ENCODE results near the gene CACTIN.
"Not testable (repeated sequence)": the region's sequence is repeated elsewhere in the genome, so short reads cannot be mapped to it uniquely, and the experiment has no call there.

The CACTIN gene

DNA sequence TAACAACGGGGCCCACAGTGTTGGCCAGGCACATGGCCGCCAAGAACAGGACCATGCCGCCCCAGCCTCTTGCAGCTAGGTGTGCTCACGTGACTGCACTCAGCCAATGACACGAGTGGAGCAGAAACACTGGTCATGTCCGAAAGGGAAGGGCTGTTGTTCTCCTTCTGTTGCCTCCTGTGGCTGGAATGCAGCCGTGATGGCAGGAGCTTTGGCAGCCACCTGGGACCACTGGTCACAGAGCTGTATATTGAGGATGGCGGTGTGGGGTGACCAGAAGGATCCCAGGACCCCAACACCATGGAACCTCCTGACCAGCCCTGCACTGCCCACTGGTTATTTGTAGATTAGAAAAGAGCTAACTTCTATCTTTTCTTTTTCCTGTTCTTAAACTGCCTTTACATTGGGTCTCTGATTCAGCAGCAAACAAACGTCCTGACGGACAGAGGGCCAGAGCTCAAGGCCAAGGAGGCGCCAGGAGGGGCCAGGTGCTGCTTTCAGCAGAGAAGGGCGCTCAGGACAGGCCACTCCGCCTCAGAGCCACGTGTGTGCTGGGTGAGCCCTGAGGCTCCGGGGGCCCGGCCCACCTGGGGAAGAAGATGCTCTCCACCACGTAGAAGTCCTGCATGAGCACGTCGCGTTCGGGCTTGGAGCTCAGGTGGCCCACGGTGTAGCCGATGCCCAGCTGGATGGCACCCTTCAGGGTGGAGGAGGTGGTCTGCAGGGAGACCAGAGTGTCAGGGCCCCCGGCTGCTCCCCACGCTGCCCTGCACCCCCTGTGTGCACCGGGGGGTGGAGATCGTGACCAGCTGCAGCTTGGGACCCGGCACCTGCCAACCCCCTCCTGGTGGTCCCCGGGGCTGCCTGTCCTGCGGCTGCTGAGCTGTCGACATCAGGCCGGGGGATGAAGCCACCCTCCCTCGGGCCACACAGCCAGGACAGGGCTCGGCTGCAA lies 35.0 kb upstream of the CACTIN start:
- no peak for DNase-seq

DNA sequence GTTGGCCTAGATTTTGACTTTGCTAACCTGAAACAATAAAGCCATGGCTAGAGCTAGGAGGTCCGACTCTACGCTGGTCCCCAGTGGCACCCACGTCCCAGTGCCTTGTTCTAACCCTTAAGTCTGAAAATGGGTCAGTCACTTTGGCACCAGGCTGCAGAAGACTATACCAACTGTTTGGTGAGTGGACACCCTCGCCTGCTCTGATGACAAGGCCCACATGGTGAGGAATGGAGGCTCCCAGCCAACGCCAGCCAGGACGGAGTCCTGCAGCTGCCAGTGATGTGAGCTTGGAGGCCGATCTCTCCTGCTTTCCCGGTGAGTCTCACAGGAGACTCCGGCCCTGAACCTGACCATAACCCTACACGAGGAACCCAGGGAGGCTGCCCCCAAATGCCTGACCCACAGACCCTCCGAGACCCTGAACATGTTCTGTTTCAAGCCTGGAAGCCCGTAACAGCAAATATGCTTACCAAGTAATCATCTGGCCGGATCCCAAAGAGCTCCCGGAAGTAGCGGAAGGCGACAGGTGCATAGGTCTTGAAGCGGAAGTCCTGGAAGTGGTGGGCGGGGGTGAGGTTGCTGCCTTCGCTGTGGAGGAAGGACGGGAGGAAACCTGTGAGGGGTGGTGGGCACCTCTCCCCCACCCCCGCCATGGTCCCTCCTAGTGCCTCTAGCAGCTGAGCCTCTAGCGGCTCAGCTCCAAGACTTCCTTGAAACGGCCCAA lies 34.1 kb upstream of the CACTIN start:
- DNase-seq: no peak

DNA sequence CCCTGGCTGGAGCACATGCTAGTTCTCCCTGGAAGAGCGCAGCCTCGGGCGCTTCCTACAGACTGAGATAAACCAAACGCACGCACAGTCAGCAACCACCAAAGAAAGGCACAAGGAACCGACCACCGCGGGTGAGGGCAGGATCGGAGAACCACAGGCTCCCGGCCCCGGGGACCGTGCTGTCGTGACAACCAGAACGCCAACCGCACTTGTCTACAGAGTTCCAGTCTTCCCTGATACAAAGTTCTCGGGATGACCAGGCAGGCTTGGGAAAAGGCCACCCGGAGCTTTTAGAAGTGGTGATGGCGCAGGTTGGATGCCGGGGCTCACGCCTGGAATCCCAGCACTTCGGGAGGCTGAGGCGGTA lies 33.1 kb upstream of the CACTIN start:
- DNase-seq: no peak

DNA sequence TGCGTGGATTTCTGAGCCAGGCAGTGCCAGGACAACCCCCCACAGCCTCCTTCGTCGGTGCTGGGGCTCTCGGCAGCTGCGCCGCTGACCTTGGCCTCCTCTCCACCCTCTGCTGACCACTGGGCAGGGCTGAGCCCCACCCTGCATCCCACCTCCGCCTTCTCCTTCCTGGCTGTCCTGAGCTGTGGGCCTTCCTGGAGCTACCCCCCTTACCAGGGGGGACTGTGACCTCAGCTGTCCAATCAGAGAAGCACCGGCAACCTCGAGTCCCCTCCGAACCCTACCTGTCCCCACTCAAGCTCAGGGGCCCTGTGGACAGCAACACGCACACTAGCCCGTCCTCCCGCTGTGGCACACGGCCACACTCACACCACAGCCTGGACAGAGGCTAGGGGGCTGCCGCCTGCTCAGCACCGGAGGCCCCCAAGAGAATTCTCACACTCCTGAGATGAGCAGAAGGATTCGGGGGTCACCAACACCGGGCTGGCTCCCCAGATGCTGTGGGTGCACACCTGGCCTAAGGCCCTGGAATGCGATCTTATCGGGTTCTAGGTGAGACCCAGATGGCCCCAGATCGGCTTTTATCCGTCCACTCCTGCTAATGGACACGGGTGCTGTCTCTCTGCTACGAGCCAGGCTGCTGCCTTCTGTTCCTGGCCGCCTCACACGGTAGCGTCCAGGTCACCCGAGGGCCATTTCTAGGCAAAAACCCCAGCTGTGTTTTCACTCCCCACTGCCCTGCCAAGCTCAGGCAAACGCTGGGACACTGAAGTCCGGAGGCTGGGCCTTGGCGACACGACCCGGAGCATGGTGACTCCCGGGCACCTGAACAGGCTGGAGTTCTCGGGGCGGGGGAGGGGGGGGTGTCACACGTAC lies 32.5 kb upstream of the CACTIN start:
- no peak for DNase-seq

DNA sequence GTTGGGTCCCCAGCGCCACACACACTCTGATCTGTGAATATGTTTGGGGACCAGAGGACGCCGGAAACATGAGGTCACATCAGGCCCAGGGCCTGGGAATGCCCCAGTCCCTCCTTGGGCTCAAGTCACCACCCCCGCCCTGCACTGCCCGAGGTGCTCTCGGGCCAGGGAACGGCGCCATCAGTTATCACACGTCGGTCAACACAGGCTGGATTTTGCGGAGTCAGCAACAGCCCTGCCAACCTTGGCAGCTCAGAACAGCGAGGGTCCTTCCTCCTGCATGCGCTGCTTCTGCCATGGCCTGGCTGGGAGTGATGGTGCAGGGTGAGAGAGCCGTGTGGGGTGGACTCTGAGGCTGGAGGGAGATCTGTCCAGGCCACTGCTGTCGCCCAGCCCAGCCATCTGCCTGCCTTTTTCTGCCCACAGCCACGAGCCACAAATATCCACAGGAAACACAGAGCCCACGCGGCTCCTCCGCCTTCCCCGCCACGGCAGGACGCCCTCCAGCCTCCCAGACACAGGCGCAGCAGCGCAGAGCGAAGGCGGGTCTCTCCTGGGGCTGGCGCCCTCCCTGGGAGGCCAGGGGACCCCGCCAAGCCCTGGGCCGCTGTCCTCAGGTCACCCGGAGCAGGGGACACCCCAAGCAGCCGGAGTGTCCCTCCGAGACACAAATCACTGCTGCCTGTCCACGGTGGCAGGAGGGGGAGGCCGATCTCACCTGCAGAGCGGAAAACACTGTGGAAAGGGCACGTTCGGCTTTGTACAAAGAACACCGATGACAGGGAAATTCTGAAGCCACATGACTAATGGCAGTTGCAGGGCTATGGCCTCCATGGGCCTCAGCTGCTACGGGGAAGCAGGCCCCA lies 31.6 kb upstream of the CACTIN start:
- DNase-seq: no peak

DNA sequence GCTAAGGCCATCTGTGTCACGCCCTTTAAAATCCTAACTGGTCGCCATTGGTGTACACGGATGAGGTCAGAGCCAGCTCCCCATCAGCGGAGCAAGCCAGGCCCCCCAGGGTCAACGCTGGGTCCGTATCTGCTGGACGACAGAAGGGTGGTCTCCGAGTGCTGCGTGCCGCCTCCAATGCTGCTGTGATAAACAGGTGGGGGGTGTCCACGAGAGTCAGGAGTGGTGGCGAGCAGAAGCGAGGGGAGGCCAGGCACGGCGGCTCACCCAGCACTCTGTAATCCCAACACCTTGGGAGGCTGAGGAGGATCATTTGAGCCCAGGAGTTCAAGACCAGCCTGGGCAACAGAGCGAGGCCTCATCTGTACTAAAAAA lies 30.8 kb upstream of the CACTIN start:
- DNase-seq: no peak

DNA sequence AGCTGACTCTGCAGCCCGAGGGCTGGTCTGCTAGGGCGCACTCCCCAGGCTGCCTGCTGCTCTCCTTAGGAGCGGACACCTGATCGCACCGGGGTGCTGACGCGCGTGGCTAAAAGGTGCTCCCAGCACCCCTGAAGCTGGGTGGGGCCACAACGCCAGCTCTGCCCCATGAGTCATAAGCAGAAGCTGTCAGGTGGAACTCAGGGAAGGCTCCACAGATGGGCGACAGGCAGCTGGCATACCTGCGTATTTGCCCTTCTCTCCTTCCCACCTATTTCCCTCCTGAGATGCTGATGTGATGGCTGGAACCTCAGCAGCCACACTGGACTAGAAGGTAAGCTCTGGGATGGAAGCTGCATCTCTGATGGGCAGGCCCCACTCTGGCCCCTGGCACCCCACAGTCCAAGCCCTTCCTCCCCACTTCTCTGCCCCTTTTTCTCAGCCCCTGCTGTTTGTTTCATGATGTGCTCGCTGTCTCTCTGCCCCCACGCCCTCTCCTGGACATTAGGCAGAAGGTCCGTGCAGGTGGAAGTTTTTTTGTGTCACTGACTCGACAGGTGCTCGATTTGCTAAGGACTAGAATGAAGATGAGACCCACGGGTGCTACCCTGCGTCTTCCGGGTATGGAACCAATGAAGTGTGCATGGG lies 30.3 kb upstream of the CACTIN start:
- DNase-seq: no peak

DNA sequence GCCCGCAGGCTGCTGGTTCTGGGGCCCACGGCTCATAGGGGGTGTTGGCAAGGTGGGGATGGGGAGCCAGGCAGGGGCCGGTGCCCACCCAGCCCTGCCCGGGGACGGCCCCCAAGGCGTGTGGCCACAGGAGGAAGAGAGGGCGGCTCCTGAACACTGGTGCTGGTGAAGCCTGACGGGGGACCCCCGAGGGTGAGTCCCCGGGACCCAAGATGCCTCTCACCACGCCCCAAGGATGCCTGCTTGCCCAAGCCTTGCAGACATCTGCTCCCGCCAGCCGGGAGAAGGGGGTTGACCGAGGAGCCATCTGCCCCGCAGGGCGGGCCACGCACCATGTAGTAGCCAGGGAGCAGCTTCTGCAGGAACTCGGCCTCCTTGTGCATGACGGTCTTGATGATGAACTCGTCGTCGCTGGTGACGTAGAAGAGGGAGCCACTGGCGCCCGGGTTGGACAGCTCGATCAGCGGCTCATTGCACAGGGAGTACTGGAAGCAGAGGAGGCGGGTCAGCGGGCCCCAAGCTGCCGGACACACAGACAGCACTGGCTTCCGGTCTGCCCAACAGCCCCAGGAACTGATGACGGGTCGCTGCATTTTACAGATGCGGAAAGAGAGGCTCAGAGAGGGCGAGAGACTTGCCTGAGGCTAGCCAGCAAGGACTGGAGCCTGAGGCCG lies 29.6 kb upstream of the CACTIN start:
- peak; percentile 29 for DNase-seq

DNA sequence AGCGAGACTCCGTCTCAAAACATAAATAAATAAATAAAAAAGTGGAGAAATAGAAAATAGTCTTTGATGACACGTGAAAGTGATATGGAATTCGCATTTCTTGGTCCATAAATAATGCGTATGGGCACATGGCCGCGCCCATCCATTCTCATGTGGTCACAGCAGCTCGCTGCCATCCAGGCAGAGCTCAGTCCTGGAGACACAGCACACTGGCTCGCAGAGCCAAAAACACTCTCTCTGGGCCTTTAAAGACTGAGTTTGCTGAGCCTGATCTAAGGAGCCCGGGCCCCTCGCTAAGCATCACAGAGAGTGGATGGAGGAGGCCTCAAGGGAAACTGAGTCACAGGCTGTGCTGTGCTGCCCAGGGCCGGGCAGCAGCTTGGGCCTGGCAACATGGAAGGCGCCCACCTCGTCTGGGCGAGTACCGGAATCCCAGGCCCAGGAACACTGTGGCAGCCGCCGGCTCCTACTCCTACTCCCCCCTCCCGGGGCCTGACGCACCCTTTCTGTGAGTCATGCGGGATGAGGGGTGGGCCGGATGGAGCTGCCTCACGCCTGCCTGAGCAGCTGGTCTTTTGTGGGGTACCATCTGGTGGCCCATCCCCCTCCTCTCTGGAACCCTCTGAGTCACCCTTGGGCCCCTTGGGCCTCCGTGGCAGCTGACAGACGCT lies 28.9 kb upstream of the CACTIN start:
- peak; percentile 62 for DNase-seq

DNA sequence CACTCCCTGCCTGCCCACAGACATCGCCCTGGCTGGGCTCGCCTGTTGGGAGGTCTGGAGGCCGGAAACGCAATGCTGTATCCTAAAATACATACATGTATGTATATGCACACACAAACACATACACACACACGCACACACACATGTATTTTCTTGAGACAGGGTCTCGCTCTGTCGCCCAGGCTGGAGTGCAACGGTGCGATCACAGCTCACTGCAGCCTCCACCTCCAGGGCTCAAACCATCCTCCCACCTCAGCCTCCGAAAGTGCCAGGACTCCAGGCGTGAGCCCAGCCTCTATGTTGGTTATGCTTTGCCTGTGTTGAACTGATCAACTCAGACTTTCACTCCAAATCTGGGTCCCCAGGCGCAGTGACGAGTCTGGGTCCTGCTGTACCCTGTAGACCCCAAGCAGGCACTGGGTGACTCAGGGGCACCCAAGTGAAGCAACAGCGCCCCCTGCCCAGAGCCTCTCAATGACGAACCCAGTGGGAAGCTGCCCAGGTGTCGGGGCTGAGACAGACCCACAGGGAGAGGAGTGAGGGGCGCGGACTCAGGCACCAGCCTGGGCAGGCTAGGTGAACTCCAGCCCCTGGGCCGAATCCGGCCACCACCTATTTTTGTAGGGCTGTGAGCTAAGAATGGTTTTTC lies 27.4 kb upstream of the CACTIN start:
- no peak for DNase-seq

DNA sequence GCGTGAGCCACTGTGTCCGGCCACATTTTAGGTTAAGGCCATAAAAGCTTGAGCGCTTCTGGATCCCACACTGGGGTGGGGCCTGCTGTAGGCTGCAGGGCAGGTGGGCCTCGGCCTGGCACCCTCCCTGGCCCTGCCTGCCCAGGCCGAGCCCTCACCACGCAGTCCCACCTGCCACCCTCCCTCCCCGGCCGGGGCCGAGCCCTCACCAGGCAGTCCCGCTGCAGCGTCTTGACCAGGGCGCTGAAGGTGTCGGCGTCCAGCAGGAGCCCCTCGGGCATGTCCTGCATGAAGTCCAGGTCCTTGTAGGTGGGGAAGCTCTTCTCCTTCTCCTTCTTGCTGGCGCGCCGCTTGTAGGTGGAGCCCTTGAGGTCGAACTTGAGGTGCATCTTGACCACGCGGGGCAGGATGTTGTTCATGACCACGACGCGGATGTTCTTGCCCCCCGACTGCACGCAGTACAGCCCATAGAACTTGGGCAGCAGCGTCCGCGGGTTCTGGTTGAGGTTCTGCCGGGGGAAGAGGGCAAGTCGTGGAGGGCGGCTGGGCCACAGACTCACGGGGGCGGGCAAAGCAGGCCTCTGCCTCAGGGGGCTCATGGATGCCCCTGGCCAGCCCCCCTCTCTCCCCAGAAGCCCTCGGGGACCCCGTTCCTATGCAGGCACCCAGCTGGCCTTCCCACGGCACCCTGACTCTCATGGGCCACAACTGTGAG lies 26.6 kb upstream of the CACTIN start:
- DNase-seq: no peak

DNA sequence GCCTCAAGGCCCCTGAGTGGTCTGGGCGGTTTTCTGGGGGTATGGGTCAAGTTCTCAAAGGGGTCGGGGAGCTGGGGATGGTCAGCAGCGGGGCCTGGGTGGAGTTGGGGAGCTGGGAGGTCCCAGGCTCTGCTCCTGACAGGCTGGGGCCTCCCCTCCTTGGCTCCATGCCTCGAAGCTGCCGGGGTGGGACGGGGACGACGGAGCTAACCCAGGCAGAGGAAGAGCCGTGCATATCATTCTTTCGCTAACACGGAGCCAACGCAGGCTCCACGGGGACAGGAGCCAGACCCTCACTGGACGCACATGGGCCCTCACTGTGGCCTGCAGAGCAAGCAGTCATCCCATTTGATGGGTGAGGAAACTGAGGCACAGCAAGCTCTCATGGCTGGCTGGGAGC lies 25.8 kb upstream of the CACTIN start:
- no peak for DNase-seq

DNA sequence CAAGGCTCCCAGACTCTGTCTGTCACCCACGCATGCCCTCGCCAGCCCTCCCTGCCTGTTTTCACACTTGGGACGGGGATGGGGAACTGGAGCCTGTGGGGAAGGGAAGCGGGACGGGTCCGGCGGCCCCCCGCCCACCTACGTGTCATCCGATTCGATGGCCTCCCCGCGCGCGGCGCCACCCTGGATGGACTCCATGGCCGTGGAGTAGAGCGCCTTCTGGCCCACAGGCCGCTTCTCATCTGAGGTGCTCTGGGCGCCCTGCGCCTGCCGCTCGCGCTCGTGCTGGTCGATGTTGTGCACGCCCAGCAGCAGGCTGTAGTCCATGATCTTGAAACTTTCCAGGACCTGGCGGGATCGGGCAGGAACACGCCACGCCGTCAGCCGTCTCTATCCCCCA lies 25.1 kb upstream of the CACTIN start:
- DNase-seq: no peak

DNA sequence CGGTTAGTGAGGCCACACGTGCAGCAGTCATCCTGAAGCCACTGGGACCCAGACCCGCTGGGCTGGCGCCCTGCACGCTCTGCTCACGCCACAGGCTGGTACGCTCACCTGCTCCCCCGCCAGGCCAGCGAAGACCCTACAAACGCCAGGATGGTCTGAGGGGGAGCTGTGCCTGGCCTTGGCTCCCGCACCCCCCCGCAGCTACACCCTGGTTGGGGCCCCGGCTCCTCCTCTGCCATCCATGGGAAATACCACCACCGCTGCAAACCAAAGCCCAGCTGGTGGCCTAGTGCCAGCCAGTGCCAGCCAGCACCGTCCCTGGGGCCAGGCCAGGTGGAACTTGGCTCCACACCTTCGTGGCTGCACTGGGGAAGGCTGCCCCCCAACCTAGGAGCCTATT lies 23.3 kb upstream of the CACTIN start:
- no peak for DNase-seq

DNA sequence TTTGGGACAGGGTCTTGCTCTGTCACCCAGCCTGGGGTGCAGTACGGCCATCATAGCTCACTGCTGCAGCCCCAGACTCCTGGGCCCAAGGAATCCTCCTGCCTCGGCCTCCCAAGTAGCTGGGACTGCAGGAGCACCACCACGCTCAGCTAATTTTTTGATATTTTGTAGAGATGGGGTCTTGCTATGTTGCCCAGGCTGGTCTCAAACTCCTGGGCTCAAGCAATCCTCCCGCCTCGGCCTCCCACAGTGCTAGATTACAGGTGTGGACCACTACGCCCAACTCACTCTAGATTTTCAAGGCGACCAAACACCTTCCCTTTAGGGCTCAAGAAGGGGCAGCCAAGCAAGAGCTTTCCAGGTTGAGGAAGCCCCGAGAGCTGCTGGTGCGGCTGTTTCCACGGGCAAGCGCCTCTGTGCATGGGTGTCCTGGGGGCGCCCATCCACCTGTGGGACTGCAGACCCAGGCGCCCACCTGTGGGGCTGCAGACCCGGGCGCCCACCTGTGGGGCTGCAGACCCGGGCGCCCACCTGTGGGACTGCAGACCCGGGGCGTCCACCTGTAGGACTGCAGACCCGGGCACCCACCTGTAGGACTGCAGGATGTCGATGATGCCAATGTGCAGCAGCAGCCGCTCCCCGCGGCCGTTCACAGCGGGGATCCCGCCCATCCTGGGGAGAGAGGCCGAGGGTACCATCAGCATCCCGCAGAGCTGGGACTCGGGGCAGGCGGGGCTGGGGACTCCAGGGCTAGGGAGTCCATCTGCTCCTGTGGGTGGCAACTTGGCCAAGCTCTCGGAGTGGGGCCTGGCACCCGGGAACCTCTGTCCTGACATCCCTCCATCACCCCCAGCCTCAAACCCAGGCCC lies 21.7 kb upstream of the CACTIN start:
- DNase-seq: no peak

DNA sequence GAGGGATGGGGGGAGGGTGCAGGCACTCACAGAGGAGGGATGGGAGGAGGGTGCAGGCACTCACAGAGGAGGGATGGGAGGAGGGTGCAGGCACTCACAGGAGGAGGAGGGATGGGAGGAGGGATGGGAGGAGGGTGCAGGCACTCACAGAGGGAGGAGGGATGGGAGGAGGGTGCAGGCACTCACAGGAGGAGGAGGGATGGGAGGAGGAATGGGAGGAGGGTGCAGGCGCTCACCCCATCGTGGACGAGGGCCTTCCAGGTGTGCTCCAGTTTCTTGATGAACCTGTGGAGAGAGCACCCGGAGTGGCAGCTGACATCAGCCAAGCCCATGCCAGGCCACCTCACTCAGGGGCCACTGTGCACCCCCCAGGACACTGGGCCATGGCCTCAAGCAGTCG lies 20.5 kb upstream of the CACTIN start:
- not testable (repeated sequence) for DNase-seq

DNA sequence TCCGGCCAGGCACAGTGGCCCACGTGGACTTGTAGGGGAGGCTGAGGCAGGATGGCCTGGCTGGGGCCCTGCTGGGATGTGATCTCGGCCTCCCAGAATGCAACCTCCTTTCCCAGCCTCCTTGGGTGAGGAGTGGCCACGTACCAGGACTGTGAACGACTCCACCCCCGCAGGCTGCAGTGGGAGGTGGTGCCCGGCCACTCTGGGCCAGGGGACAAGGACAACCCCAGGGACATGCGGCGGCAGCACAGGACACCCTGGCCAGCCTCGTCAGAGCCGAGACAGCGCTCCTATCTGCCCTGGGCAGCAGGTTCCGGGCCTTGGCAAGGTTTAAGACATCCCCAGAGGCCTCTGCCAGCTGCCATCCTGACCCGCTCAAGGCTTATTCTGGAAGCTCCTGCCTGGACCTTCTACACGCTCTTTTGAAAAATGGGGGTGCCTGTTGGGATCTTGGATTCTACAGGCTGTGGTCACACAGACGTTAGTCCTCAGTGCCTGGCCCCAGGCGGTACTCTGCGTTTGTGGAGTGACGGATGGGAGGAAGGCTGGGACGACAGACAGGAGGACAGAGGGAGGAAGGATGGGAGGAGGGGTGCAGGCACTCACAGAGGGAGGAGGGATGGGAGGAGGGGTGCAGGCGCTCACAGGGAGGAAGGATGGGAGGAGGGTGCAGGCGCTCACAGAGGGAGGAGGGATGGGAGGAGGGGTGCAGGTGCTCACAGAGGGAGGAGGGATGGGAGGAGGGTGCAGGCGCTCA lies 19.9 kb upstream of the CACTIN start:
- DNase-seq: no peak

DNA sequence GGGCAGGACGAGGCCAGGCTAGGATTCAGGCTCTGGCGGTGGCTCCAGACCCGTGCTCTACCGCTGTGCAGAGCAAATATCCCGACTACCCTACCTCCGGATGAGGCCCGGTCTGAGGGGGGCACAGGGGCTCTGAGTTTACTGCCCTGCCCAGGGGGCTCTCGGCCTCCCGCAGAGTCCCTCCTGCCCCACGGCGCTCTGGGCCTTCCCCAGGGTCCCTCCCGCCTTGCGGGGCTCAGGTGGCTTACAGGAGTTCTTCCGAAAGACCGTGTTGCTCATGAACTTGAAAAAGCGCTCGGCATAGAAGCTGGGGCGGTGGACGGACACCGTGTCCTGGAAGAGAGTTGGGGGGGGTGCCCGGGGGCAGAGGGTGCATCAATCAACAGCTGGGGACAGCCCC lies 19.1 kb upstream of the CACTIN start:
- DNase-seq: no peak
